Amygdala (tissue), 56 donors: ENCODE measurements around the gene OPA1.

Experiments used
- DNase-seq, 56 donors: peaks; one replicate each; lab custom pipeline; 2025; lab: John Stamatoyannopoulos, UW

The OPA1 gene

GRCh38 chr3:193732827-193733226 is 139.8 kb downstream of the OPA1 start:
- no peak for DNase-seq

- no peak for DNase-seq
Observed at GRCh38 chr3:193734737-193735366, 141.8 kb downstream of the OPA1 start.

GRCh38 chr3:193735850-193736249 is 142.8 kb downstream of the OPA1 start:
- no peak for DNase-seq

GRCh38 chr3:193736616-193737015 is 143.6 kb downstream of the OPA1 start:
- no peak for DNase-seq

GRCh38 chr3:193737191-193737751 is 144.3 kb downstream of the OPA1 start:
- no peak for DNase-seq

- no peak for DNase-seq
Observed at GRCh38 chr3:193742628-193743027, 149.6 kb downstream of the OPA1 start.

GRCh38 chr3:193743702-193744047 is 150.7 kb downstream of the OPA1 start:
- no peak for DNase-seq

GRCh38 chr3:193744048-193744821 is 151.2 kb downstream of the OPA1 start:
- DNase-seq = no peak

- DNase-seq = no peak
Observed at GRCh38 chr3:193744822-193745684, 152.0 kb downstream of the OPA1 start.

- DNase-seq = no peak
Observed at GRCh38 chr3:193746832-193747231, 153.8 kb downstream of the OPA1 start.
